SK-N-SH treated with all-trans-retinoic acid at 6 μM for 48 hours (cell line): ENCODE data around the gene ELOVL6.

Source experiments
- ATAC-seq: fragments of 200-7000 bp; cut with Tn5 transposase; 3 replicates; pipeline ENCODE4 v1.9.1; 2020; ENCODE audit warnings: mild to moderate bottlenecking, moderate library complexity
- ARNTL ChIP-seq: fragments of 450-650 bp; formaldehyde crosslinking; IDR thresholded peaks from 2 replicates; pipeline ENCODE4 v1.5.0; 2020; ENCODE audit warnings: low read depth, mild to moderate bottlenecking, moderate library complexity, borderline replicate concordance
- CREB5 ChIP-seq: fragments of 250-450 bp; sonication (Bioruptor Pico); IDR thresholded peaks from 2 replicates; pipeline ENCODE4 v1.5.1; 2020; ENCODE audit warnings: low read depth, mild to moderate bottlenecking, moderate library complexity
- CSDC2 ChIP-seq: fragments of 250-450 bp; sonication (Bioruptor Pico); IDR thresholded peaks from 2 replicates; pipeline ENCODE4 v1.5.0; 2020; ENCODE audit warnings: mild to moderate bottlenecking, moderate library complexity
- CSRNP3 ChIP-seq: fragments of 250-450 bp; sonication (Bioruptor Pico); IDR thresholded peaks from 2 replicates; pipeline ENCODE4 v1.5.1; 2021; ENCODE audit warnings: mild to moderate bottlenecking, moderate library complexity
- ESRRG ChIP-seq: fragments of 250-450 bp; sonication (Bioruptor Pico); IDR thresholded peaks from 2 replicates; pipeline ENCODE4 v1.6.1; 2021; ENCODE audit warnings: mild to moderate bottlenecking
- GLIS3 ChIP-seq: fragments of 250-450 bp; sonication (Bioruptor Pico); IDR thresholded peaks from 2 replicates; pipeline ENCODE4 v1.5.0; 2020; ENCODE audit warnings: mild to moderate bottlenecking, moderate library complexity
- ISL1 ChIP-seq: fragments of 250-450 bp; sonication (Bioruptor Pico); IDR thresholded peaks from 2 replicates; pipeline ENCODE4 v2.1.2; 2022; ENCODE audit warnings: mild to moderate bottlenecking, moderate library complexity
- PATZ1 ChIP-seq: fragments of 250-450 bp; sonication (Bioruptor Pico); IDR thresholded peaks from 2 replicates; pipeline ENCODE4 v1.8.0; 2020; ENCODE audit warnings: mild to moderate bottlenecking, moderate library complexity, borderline replicate concordance
- POU6F1 ChIP-seq: fragments of 250-450 bp; sonication (Bioruptor Pico); IDR thresholded peaks from 2 replicates; pipeline ENCODE4 v1.8.0; 2021; ENCODE audit warnings: low read depth, mild to moderate bottlenecking, moderate library complexity, borderline replicate concordance
- PPARA ChIP-seq: fragments of 250-450 bp; sonication (Bioruptor Pico); IDR thresholded peaks from 2 replicates; pipeline ENCODE4 v1.5.0; 2020; ENCODE audit warnings: mild to moderate bottlenecking, borderline replicate concordance
- RARB ChIP-seq: fragments of 250-450 bp; sonication (Bioruptor Pico); IDR thresholded peaks from 2 replicates; pipeline ENCODE4 v1.8.0; 2021; ENCODE audit warnings: mild to moderate bottlenecking, moderate library complexity
- SNAI2 ChIP-seq: fragments of 250-450 bp; sonication (Bioruptor Pico); IDR thresholded peaks from 2 replicates; pipeline ENCODE4 v1.5.0; 2020; ENCODE audit warnings: mild to moderate bottlenecking, moderate library complexity
- TCF4 ChIP-seq: fragments of 250-450 bp; sonication (Bioruptor Pico); IDR thresholded peaks from 2 replicates; pipeline ENCODE4 v1.8.0; 2021; ENCODE audit warnings: mild to moderate bottlenecking, moderate library complexity, borderline replicate concordance
- TSHZ2 ChIP-seq: fragments of 250-450 bp; sonication (Bioruptor Pico); IDR thresholded peaks from 2 replicates; pipeline ENCODE4 v1.5.0; 2020; ENCODE audit warnings: mild to moderate bottlenecking, moderate library complexity
- ZC3H10 ChIP-seq: fragments of 250-450 bp; sonication (Bioruptor Pico); IDR thresholded peaks from 2 replicates; pipeline ENCODE4 v1.5.1; 2021; ENCODE audit warnings: mild to moderate bottlenecking, moderate library complexity
- ZFP3 ChIP-seq: fragments of 250-450 bp; sonication (Bioruptor Pico); IDR thresholded peaks from 2 replicates; pipeline ENCODE4 v1.5.0; 2020; ENCODE audit warnings: mild to moderate bottlenecking, moderate library complexity
- ZFP30 ChIP-seq: fragments of 450-650 bp; formaldehyde crosslinking; IDR thresholded peaks from 2 replicates; pipeline ENCODE4 v1.5.0; 2022; ENCODE audit warnings: mild to moderate bottlenecking, moderate library complexity
- ZNF70 ChIP-seq: fragments of 450-650 bp; formaldehyde crosslinking; IDR thresholded peaks from 2 replicates; pipeline ENCODE4 v1.5.0; 2020; ENCODE audit warnings: mild to moderate bottlenecking, moderate library complexity
- ZNF8 ChIP-seq: fragments of 450-650 bp; formaldehyde crosslinking; IDR thresholded peaks from 2 replicates; pipeline ENCODE4 v1.5.0; 2020; ENCODE audit warnings: mild to moderate bottlenecking, moderate library complexity

The ELOVL6 gene

GRCh38 chr4:110020646-110021443 is 177.6 kb downstream of the ELOVL6 start:
- no peak for ATAC-seq
- TF ChIP-seq ISL1 (CRISPR knock-in tag), result no peak
- TF ChIP-seq ZFP3 (CRISPR knock-in tag), result no peak
- TF ChIP-seq ZC3H10 (CRISPR knock-in tag), result no peak
- TF ChIP-seq PATZ1 (CRISPR knock-in tag), result no peak
- no peak for TF ChIP-seq CSRNP3
- no peak for TF ChIP-seq POU6F1 (CRISPR knock-in tag)
- TF ChIP-seq ZNF8 (CRISPR knock-in tag), result no peak
- TF ChIP-seq TCF4 (CRISPR knock-in tag), result no peak
- TF ChIP-seq ZNF70 (CRISPR knock-in tag), result no peak
- TF ChIP-seq ARNTL, result no peak
- TF ChIP-seq CSDC2 (CRISPR knock-in tag), result no peak
- no peak for TF ChIP-seq GLIS3 (CRISPR knock-in tag)
- no peak for TF ChIP-seq ESRRG
- TF ChIP-seq SNAI2, result no peak
- TF ChIP-seq ZFP30 (CRISPR knock-in tag), result no peak
- TF ChIP-seq TSHZ2, result no peak
- TF ChIP-seq PPARA, result no peak
- TF ChIP-seq, all 23 proteins: peak for 0

GRCh38 chr4:110020139-110020538 is 178.3 kb downstream of the ELOVL6 start:
- ATAC-seq, result peak; percentile 54; the same call in 2 of the 3 replicates
- no peak for TF ChIP-seq ARNTL
- TF ChIP-seq ISL1 (CRISPR knock-in tag), result 0 out of 2 replicates have a peak, but pooled peaks have one; percentile 14
- TF ChIP-seq, all 23 proteins: peak for 1

GRCh38 chr4:110019153-110019552 is 179.3 kb downstream of the ELOVL6 start:
- ATAC-seq, result no peak
- TF ChIP-seq CREB5 (CRISPR knock-in tag) (no peak), GLIS3 (CRISPR knock-in tag) (no peak), ZNF8 (CRISPR knock-in tag) (no peak), ESRRG (no peak), POU6F1 (CRISPR knock-in tag) (no peak), RARB (no peak), ARNTL (no peak)
